Measurements from ENCODE around the gene FBLN7. TPM values are rescaled to one million over a fixed set of nuclear protein-coding genes. Genes with fewer than 3 reads are reported as not detected.

Gene FBLN7
- total RNA-seq, 1 experiment from 2014 or later: 0.70 TPM

DNA sequence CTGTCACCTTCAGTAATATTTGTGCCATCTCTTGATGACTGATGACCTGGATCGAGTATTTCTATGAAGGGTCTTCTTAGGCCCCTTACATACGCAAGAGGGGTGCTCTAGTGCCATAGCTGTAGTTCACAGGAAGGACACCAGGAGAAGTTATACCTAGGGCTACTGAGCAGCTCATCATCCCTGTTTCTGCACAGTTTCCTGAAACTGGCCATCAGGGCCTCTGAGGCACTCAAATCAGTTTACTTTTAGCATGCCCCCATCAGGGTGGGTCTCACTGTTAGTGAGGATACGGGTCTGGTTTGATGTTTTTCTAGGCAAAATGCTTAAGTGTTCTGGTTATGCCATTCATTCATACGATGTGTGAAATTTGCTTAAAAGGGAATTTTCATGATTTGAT is 20.0 kb upstream of the FBLN7 start:
- Histone ChIP-seq H3K4me3 (no peak overlapping the region), H2AFZ (no peak overlapping the region), H3K9me3 (ENCODE audit: insufficient read depth, low read depth) (no peaks in the 10 kb centered on the region), H3K9me2 (ENCODE audit: insufficient read depth) (no peaks in the 10 kb centered on the region), H4K20me1 (ENCODE audit: insufficient read depth) (no peaks in the 10 kb centered on the region), H3F3A (ENCODE audit: insufficient read depth, low read depth) (peaks cover 19% of the 10 kb centered on the region), H3K27ac (no peak overlapping the region), H3K4me1 (replicated peaks; ENCODE audit: insufficient read depth) (no peaks in the 10 kb centered on the region), H3K79me2 (ENCODE audit: low read depth) (no peaks in the 10 kb centered on the region), H3K4me2 (no peak overlapping the region), H3K36me3 (ENCODE audit: low read depth) (peaks cover 17% of the 10 kb centered on the region), H3K27me3 (ENCODE audit: insufficient read depth, low read depth) (no peaks in the 10 kb centered on the region)
- intact Hi-C loops (cut with micrococcal nuclease; ENCODE audit: unreplicated experiment): no loop called here
- TF ChIP-seq, protein P1, sequence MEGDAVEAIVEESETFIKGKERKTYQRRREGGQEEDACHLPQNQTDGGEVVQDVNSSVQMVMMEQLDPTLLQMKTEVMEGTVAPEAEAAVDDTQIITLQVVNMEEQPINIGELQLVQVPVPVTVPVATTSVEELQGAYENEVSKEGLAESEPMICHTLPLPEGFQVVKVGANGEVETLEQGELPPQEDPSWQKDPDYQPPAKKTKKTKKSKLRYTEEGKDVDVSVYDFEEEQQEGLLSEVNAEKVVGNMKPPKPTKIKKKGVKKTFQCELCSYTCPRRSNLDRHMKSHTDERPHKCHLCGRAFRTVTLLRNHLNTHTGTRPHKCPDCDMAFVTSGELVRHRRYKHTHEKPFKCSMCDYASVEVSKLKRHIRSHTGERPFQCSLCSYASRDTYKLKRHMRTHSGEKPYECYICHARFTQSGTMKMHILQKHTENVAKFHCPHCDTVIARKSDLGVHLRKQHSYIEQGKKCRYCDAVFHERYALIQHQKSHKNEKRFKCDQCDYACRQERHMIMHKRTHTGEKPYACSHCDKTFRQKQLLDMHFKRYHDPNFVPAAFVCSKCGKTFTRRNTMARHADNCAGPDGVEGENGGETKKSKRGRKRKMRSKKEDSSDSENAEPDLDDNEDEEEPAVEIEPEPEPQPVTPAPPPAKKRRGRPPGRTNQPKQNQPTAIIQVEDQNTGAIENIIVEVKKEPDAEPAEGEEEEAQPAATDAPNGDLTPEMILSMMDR (conservative IDR thresholded peaks at IDR 0.05): no peak
- no peak for TF ChIP-seq EZH2 (IDR thresholded peaks at IDR 0.05; ENCODE audit: low read depth)
- CTCF ChIA-PET: no interaction called here
- BruUV-seq (replicated peaks): no TSS peak
- POLR2A ChIA-PET (ENCODE audit: unreplicated experiment): no interaction called here
- no peak for DNase-seq

DNA sequence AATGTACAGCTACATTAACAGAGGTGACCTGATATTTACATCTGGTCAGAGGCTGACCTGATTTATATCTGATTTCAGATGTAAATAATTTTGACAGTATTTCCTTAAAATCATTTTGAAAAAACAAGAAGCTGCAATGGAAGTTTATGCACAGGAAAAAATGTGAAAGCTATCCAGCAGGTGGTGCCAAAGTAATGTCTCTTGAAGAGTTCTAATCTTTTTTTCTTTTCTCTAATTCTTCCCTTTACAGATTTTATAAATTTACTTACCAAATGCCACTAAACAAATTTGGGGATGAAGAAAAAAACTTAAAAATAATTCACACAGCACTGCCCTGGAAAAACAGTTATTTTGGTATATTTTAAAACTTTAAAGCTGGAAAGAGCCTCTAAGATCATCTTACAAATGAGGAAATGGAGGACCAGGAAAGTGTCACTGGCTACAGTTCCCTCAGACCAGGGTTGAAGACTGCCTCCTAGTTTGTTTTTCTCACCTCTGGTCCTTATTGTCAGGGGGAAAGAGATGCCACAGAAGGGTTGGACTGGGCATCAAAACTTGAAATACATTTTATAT is 16.4 kb upstream of the FBLN7 start:
- H3K4me3 ChIP-seq: no peak overlapping the region
- H3K27ac ChIP-seq: no peak overlapping the region
- no peaks in the 10 kb centered on the region for H3K4me1 ChIP-seq (replicated peaks; ENCODE audit: insufficient read depth)
- peaks cover 18% of the 10 kb centered on the region for H3K36me3 ChIP-seq (ENCODE audit: low read depth)
- H3F3A ChIP-seq (ENCODE audit: insufficient read depth, low read depth): peaks cover 26% of the 10 kb centered on the region
- no TSS peak for BruUV-seq (replicated peaks)
- 0 out of 2 replicates have a peak, but pooled peaks cover 3% of the 10 kb centered on the region for H3K9me3 ChIP-seq (ENCODE audit: insufficient read depth, low read depth)
- intact Hi-C loops (cut with micrococcal nuclease; ENCODE audit: unreplicated experiment): loop anchor here (5.0 kb wide), 1 partner anchor 234 kb away; no protein-coding TSS in a partner anchor
- no peaks in the 10 kb centered on the region for H3K9me2 ChIP-seq (ENCODE audit: insufficient read depth)
- no peak for TF ChIP-seq EZH2 (IDR thresholded peaks at IDR 0.05; ENCODE audit: low read depth)
- TF ChIP-seq, protein P1 (conservative IDR thresholded peaks at IDR 0.05): peak; percentile 79
- no peak overlapping the region for H3K4me2 ChIP-seq
- H3K79me2 ChIP-seq (ENCODE audit: low read depth): no peaks in the 10 kb centered on the region
- DNase-seq: no peak
- ChIA-PET POLR2A (ENCODE audit: unreplicated experiment) (interaction anchor here (0.6 kb wide), 1 partner anchor 444 kb away, joined by 5 read pairs; no protein-coding TSS in a partner anchor), CTCF (interaction anchor here (0.8 to 1.3 kb wide), 3 partner anchors 10 to 379 kb away, joined by 3 read pairs; no protein-coding TSS in a partner anchor)
- H4K20me1 ChIP-seq (ENCODE audit: insufficient read depth): no peaks in the 10 kb centered on the region
- H3K27me3 ChIP-seq (ENCODE audit: insufficient read depth, low read depth): no peaks in the 10 kb centered on the region
- H2AFZ ChIP-seq: no peak overlapping the region

DNA sequence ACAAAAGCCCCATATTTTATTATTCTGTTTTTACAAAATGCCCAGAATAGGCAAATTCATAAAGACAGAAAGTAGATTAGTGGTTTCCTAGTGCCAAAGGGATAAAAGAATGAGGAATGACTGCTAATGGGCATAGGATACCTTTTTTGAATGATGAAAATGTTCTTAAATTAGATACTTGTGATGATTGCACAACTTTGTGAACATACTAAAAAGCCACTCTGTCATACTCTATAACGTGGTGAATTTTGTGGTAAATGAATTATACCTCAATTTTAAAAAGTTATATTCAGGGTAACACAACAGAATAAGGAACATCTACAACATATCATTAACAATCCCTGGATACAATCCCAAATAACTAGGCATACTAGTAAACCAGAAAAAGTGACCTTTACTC is 9.1 kb upstream of the FBLN7 start:
- Histone ChIP-seq H3K27me3 (ENCODE audit: insufficient read depth, low read depth) (no peaks in the 10 kb centered on the region), H3K9me2 (ENCODE audit: insufficient read depth) (no peaks in the 10 kb centered on the region), H3F3A (ENCODE audit: insufficient read depth, low read depth) (peaks cover 7% of the 10 kb centered on the region; the same call in 1 of the 2 replicates), H3K79me2 (ENCODE audit: low read depth) (no peaks in the 10 kb centered on the region), H3K4me1 (replicated peaks; ENCODE audit: insufficient read depth) (no peaks in the 10 kb centered on the region), H3K9me3 (ENCODE audit: insufficient read depth, low read depth) (0 out of 2 replicates have a peak, but pooled peaks cover 3% of the 10 kb centered on the region), H3K27ac (no peak overlapping the region), H4K20me1 (ENCODE audit: insufficient read depth) (no peaks in the 10 kb centered on the region), H3K36me3 (ENCODE audit: low read depth) (no peaks in the 10 kb centered on the region), H2AFZ (no peak overlapping the region), H3K4me3 (no peak overlapping the region), H3K4me2 (no peak overlapping the region)
- ChIA-PET POLR2A (ENCODE audit: unreplicated experiment) (no interaction called here), CTCF (no interaction called here)
- no TSS peak for BruUV-seq (replicated peaks)
- TF ChIP-seq, protein P1 (conservative IDR thresholded peaks at IDR 0.05): no peak
- TF ChIP-seq EZH2 (IDR thresholded peaks at IDR 0.05; ENCODE audit: low read depth): no peak
- intact Hi-C loops (cut with micrococcal nuclease; ENCODE audit: unreplicated experiment): no loop called here
- DNase-seq: no peak

All from PC-9 (cell line).